SK-N-DZ (cell line): ENCODE data around the gene DUSP3. TPM values are rescaled to one million over a fixed set of nuclear protein-coding genes. Genes with fewer than 3 reads are reported as not detected.

Source experiments
- DNase-seq: peaks from one replicate; pipeline ENCODE4 v3.0.0-alpha.2; 2015; ENCODE audit warnings: low spot score
- polyA plus RNA-seq, 2 experiments: library from polyadenylated mRNA; depleted of rRNA; stranded (reverse); fragments of >200 nt; gene quantifications; 2 replicates each; pipeline ENCODE4 v1.2.3, GENCODE V29; 2014

Gene DUSP3
- polyA plus RNA-seq (2014; cell fraction: cytosol; rRNA removed) = 8.1 and 12.4 TPM in 2 replicates
- polyA plus RNA-seq (2014; cell fraction: nucleus; rRNA removed) = 7.7 and 8.8 TPM in 2 replicates

DNA sequence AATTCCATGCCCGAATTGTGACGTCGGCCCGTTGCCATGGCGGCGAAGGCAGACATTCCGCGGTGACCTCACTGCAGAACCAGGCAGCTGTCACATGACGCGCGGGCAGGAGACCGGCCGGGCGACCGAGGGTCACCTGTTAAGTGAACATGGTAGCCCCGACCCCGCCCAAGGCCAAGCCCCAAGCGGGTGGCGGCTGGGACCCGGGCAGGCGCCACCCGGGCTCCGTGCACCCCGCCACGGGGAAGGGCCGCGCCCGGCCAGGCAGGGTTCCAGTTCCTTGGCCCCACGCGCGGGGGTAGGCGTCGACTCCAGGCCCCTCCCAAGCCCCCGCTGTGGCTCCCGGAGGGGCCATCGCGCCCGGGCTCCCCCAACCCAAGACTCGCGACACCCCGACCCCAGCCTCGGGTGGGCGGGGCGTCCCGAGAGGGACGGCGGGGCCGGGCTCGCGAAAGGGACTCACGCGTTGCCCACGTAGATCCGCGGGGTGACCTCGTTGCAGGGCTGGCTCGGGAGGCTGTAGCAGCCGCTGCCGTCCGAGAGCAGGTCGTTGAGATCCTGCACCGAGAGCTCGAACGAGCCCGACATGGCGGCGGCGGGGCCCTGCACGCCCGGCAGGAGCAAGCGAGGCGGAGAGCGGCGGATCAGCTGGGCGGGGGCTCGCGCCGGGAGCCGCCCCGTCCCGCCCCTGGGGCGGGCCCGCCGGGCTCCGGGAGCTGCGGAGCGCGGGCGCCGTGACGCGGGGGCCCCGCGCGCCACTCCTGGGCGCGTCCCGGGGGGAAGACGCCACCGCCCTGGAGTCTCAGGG, at the start of gene DUSP3:
DUSP3 (minus strand) TSS at position 641 of the 808 bp plus-strand sequence; CDS start at position 588, 53 bp downstream.
- peak; percentile 81 for DNase-seq

DNA sequence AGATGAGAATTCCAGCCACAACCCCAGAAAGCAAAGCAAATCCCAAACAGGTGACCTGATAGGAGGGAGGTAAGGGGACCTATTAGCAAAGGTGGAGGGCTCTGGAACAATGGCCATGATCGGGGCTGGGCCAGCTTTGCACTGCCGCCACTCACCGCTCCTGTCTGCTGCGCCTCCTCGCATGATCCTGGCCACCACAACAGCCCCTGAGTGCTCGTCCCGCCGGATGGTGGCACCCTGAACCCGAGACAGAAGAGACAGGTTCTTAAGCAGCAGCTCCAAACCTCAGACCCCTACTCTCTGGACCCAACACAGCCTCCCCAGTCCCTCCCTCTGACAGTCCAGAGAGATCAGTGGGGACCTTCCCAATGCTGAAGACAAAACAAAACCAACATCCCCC, 48.8 kb upstream of the DUSP3 start:
- no peak for DNase-seq

DNA sequence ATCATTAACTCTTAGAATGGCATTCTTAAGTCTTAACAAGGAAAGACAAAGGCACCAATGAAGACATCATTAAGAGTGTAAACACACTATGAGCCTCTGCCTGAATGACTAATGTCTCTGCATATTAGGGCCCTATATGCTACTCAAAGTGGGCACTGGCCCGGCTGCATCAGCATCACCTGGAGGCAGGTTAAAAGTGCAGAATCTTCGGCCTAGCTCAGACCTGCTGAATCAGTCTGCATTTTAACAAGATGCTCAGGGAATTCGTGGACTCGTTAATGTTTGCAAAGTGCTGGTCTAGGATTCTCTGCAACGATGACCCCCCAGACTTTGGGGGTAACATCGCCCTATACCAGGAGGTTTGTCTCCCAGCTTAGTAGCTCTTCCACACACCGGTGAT, 47.4 kb upstream of the DUSP3 start:
- no peak for DNase-seq

DNA sequence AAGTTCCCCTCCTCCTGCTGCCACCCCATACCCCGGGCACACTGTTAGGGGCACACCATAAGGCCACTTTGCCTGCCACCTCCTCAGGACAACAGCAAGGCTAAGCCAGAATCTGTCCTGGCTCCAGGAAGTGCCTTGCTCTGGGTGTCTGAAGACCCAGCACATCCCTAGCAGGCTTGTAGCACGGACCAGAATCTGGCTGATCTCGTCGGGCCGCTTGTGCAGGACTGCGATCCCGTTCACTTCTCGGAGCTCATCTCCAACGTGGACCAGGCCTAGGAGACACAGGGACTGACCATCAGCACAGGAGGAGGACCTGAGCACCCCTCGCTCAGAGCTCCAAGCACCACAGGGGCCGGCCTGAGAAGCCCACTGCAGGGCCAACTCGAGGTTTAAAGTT, 46.8 kb upstream of the DUSP3 start:
- DNase-seq = no peak

DNA sequence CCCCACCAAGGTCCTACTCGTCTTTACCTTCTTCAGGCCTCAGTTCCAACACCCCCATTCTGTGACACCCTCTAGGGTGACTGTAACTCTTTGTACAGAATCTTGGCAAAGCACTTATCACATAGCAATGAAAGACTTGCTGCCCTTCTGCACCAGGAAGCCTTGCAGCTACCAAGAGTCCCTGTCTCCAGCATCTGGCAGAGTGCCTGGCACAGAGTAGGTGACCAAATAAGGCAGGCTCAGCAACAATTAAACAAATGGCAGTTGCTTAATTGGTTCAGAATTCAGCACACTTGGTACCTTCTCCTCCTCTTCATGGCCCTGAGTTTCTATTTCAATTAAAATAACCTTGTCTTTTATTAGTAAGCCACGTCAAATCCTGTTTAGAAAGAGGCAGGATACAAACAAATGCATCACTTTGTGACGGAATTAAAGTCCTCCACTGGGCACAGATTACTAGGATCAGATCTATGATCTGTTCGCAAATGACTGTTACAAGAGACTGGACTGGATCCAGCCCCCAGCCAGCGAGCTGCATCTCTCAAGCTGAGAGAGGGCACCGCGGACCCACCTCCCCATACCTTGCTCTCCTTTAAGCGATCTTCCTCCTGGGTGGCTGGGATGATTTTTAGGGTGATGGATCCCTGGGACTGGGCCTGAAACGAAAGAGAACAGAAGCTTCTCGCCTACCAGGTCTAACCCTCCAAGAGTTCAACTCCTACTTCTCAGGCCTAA, 44.7 kb upstream of the DUSP3 start:
- DNase-seq = no peak

DNA sequence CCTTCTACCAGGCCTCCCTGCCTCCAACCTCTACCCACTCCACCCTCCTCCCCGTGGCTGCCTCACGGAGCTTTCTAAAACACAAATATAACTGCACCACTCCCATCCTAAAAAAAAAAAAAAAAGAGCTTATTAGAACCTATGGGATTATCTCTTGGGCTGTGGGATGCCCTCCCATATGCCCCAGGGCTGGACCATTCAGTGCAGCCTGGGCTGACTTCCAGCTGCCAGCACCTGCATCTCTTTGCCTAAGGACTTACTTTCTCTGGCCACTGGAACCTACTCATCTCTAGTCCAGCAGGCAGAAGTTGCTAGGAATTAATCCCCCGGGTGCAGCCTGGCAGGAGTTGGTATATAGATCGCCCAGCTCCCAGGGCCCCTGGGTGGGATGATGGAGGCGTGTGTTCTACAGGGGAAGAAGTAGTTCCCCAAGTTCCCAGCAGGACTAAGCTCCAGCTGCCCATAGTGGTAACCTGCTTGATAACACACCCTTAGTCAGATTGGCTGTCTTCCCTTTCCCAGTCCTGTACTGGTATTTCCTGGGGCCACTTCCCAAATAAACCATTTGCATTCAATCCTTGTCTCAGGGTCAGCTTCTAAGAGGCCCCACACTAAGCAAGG, 43.9 kb upstream of the DUSP3 start:
- no peak for DNase-seq

DNA sequence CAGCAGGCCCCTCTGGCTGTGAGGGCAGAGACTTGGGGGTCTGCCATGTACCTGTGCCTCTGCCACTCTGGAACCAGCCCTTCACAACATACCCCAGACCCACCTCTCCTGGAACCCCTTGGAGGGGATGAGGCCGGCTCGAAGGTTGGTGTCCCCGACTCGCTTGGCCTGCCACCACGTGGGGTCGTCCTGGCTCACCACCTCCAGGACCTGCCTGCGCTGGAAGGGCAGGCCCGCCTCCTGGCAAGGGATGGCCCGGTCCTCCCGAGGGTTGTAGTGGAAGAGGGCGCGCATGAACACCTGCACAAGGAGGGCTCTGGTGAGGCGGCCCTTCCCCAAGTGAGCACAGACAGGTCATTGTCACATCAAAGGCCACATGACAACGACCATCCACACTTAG, 42.0 kb upstream of the DUSP3 start:
- DNase-seq = no peak

DNA sequence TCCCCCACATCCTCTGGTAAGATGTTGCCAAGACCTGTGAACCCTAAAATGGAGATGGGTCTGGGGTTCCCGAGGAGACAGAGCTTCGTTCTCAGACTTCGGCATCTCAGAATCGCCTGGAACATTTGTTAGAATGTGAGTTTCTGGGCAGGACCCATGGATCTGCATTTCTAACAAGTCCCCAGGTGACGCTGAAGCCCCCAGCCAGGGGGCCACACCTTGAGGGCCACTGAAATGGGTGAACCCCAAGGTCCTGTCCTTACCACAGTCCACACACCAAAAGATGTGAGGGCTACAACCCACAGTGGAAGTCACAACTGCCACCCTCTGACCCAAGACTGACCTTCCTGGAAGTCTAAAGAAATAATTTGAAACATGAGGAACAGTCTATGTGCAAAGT, 40.2 kb upstream of the DUSP3 start:
- DNase-seq = no peak

DNA sequence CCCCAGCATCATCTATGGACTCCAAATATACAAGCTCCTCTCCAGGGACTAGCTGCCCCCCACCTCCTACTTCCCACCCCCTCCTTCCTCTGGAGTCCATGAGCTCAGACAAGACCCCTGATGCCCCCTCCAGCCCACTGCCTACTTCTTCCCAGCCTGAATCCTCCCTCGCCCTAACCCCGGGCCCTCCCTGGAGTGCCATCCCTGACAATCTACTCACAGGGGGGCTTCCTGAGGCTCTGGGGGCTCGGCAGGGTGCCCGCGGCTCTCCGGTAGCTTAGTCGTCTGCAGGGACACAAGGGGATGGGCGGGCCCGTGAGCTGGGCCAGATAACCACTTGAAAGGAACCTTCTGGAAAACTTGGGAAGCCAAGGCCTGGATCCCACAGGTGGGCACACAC, 39.0 kb upstream of the DUSP3 start:
- DNase-seq = no peak

DNA sequence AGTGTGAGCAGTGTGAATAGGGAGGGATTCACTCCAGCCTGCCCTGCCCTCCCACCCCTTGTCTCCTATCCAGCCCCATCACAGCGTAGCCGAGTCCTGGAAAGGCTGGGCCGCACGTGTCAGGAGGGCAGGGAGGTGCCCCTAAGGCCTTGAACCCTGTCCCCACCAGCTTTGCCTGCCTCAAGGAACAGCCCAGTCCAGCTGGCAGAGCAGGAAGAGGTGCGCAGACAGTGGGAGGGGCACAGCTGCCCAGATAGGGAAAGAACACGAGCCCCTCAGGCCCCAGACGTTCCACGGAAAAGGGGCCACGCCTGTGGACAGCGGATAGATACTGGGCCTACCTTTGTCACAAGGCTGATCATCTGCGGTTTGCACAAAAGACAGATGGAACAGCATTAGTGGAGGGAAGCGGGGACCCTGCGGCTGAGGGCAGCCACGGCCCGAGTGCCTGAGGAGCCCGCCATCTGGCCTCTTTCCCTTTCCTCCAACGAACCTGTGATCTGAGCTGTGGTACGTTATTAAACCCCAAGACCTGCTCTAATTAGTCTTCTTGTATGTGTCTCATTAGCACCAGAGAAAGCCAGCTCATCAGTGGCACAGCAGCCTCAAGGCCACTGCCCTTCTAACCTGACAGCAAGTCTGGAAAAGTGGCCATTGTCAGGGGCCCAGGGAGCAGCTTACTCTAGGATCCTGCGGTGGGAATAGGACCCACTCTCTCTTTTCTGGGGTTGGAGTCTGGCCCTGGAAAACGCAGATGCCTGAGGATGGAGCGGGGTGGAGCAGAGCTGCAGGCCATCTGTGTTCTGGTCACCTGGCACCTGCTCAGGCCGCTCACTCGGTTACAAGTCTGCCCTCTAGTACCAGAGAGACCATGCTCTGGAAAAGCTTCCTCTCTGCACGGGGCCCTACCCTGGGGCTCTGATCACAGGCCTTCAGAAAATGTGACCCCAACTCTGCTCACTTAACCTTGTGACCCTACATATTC, 37.9 kb upstream of the DUSP3 start:
- DNase-seq = no peak

DNA sequence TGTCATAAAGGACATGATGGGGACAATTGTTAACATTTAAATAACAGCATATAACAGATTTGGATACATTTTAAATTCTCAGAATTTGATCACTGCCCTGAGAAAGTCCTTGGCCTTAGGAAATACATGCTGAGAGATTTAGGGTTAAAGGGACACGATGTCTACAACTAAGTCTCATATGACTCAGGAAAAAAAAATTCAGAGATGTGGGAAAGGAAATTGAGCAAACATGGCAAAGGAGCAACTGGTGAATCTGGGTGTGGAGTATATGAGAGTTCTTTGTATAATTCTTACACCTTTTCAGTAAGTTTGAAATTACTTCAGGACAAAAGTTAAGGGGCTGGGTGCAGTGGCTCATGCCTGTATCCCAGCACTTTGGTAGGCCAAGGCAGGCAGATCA, 35.9 kb upstream of the DUSP3 start:
- DNase-seq = no peak

DNA sequence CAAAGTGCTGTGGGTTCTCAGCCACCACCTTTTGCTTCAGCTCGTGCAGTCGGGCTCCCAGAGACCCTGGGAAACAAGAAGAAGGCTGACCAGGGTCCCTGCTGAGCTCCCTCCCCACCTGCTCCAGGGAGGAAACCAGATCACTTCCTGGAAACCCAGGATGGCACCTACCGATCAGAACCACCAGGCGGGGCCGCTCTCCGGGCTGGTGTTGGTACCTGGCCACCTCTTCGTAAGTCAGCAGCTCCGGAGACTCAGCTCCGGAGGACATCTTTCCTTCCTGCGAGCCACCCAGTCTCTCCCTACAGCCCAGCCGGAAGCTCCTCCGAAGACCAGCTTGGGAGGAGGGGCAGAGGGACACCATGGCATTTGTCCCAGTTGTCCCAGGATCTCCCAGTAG, 35.2 kb upstream of the DUSP3 start:
- no peak for DNase-seq

DNA sequence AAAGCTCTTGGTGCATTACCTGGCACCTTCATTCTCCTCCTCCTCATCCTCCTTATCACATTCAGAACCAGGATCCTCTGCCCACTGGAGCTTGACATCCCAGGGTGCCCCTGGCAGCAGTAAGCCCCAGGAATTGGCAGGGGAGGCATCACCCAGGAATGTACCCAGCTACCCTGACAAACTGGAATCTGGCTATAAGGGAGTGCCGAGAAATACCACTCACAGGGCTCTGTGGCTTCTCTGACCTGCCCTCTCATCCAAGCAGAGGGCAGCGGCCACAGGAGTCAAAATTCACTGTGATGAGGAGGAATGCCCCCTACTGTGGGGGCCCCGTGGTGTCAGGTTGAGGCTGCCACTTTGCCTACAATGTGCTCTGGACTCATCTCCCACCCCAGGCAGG, 34.6 kb upstream of the DUSP3 start:
- DNase-seq = no peak

DNA sequence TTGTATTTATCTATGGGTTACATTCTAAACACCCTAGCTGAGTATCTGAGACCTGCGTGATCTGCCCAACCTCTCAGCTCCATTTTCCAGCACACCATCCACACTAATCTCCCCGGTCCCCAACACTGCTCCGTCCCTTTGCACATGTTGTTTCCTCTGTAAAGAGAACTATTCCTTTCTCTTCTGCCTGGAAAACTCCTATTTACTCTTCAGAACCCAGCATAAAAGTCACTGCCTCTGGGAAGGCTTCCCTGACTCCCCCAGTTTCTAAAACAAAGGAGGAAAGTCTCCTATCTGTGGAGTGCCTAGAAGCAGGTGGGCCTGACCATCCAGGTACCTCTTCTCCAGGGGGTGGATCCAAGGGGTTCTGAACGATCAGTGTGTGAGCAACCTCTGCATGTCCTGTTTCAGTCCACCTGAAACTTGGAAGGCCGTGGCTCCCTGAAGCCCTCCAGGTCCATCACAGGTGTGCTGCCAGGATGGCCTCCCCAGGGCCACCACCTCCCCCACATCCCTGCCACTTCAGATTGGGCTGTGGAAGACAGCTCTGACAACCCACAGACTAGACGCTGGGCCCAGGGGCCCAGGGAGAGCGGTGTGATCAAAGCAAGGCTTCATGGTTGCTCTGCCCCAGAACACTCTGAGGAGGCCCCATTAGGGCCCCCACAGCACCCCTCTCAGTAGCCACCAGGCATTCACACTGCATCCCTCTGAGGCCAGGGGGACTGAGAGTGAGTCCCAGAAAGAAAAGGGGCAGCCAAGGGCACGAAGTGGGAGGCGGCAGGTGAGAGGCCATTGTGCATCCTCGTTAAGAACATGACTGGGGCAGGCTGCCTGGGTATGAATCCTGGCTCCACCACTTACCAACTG, 33.9 kb upstream of the DUSP3 start:
- no peak for DNase-seq

DNA sequence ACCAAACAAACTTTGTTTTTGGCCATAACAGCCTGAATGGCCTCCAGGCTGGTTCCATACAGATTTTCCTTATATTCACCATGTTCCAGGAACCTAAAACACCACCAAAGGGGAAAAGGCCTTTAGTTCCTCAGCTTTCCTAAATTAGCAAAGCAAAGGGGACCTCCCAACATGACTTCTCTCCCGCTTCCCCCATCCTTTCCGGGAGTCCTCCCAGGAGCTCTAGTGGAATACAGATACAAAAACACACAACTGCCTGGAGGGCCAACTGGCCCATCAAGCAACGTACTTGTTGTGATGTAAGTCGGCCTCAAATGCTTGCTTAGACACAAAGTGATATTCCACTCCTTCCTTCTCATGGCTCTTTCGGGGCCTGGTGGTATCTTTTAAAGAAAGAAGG, 32.0 kb upstream of the DUSP3 start:
- no peak for DNase-seq

DNA sequence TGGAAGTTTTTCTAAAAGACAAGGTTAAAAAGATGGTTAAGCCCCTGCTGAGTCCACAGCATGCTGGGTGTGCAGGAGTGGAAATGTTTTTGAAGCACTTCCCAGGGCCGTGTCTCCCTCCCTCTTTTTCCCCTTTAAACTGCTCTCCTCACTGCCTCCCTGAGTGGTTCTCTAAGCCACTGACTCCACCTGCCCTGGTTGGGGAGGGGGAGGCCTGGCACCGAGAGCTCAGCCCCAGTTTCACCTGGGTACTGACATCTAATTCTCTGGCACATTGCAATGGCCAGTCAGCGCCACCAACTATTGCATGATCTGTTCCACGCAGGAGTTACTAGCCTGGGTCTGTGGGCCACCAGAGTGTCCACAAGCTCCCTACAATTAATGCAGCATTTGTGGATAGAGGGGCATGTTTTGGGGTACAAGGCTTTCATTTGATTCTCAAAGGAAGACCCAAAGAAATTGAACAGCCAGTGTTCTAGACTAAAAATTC, 31.5 kb upstream of the DUSP3 start:
- DNase-seq = no peak

DNA sequence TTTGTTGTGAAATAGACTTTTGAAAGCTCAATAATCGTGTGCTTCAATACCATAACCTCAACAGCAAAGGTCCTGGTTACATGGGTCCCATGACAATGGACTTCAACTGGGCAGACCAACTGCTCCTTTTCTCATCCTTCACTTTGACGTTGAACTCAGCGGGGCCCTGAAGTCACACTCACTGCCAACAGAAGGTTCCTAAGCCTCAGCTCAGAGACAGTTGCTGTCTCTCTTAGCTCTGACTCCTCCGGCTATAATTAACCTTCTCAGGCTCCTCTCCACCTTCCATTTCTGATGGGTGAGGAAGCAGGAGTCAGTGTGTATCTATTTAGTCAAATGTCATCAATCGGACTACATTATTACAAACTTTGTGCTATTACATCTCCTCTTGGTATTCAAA, 30.3 kb upstream of the DUSP3 start:
- DNase-seq = no peak

DNA sequence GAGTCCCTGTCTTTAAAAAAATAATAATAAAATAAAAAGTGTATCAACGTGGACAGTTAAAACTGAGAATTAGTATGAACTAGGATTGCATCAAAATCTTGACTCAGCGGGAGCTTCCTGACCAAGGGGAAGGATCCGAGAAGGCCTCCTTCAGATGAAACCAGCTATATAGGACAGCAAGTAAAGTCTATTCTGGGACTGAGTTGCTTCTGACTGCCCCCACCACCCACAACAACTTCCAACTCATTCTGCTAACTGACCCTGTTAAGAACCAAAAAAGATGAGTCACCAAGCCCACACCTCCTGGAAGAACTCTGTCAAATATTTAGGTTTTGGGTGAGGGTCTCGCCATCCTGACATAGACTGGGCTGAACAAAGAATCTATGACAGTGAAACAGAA, 29.3 kb upstream of the DUSP3 start:
- DNase-seq = no peak

DNA sequence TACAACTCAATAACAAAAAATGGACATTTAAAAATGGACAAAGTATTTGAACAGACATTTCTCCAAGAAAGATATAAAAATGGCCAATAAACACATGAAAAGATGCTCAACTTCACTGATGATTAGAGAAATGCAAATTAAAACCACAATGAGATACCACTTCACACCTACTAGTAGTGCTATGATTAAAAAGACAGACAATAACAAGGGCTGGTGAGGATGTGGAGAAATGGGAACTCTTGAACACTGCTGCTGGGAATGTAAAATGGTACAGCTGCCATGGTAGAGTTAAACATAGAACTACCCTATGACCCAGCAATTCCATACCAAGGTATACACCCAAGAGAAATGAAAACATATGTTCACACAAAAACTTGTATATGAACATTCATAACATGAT, 26.3 kb upstream of the DUSP3 start:
- DNase-seq = no peak

DNA sequence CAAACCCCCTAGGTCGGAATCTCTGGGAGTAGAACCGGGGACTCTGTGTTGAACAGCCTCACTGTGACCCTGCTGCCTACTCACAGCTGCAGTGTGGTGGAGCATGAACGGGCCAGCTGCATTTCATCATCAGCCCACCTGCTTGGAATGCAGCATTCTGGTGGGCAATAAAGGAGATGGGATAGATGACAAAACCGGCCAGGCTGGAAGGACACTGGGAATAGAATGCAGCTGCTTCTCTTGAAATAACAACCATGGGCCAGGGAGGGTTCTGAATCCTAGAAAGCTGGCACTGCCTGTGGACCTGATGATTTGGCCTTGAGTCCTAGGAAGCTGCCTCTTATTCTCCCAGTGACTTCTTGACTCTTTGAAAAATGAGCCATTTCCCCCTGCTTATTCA, 25.0 kb upstream of the DUSP3 start:
- DNase-seq = no peak
